AG04450 (cell line): Measurements from ENCODE around the gene GABRB2. TPM values are rescaled to one million over a fixed set of nuclear protein-coding genes. Genes with fewer than 3 reads are reported as not detected.

Experiments used
- CTCF ChIA-PET: fragments of 300-600, 350-600 bp; formaldehyde crosslinking; extraction: SDS; loops from one replicate; lab custom pipeline; 2022; ENCODE audit warnings: antibody characterized with exemption, inconsistent platforms; lab: Charles Lee
- POLR2A ChIA-PET: fragments of 350-600 bp; formaldehyde crosslinking; extraction: SDS; loops from one replicate; lab custom pipeline; 2021; ENCODE audit warnings: antibody characterized with exemption, inconsistent platforms; lab: Yijun Ruan, JAX
- DNase-seq: peaks from one replicate; pipeline ENCODE4 v3.0.0-alpha.2; 2011; ENCODE audit warnings: low read depth, low spot score
- H3K27ac ChIP-seq: one replicate; pipeline ENCODE4 v1.5.1; 2012; ENCODE audit warnings: low read depth, low read length, control low read depth
- H3K27me3 ChIP-seq: one replicate; pipeline ENCODE4 v1.6.0; 2012; ENCODE audit warnings: low read length; ENCODE audit not compliant: control insufficient read depth, insufficient read depth
- H3K4me3 ChIP-seq: 2 replicates; pipeline ENCODE4 v1.5.1; 2011; ENCODE audit warnings: mild to moderate bottlenecking, low read depth, low read length, control low read depth
- H3K9me3 ChIP-seq: 2 replicates; pipeline ENCODE4 v1.5.1; 2012; ENCODE audit warnings: low read length; ENCODE audit not compliant: control insufficient read depth, insufficient read depth
- polyA plus RNA-seq: library from polyadenylated mRNA; depleted of rRNA; stranded (reverse); fragments of >200 nt; gene quantifications from 2 replicates; pipeline ENCODE4 v1.2.3, GENCODE V29; 2011
- TF ChIP-seq, protein P1 (sequence below): IDR thresholded peaks from 2 replicates; pipeline ENCODE4 v1.5.1; 2011; ENCODE audit warnings: low read depth, low read length, control low read depth, inconsistent platforms

Gene GABRB2
- polyA plus RNA-seq, 1 experiment, result not detected

DNA sequence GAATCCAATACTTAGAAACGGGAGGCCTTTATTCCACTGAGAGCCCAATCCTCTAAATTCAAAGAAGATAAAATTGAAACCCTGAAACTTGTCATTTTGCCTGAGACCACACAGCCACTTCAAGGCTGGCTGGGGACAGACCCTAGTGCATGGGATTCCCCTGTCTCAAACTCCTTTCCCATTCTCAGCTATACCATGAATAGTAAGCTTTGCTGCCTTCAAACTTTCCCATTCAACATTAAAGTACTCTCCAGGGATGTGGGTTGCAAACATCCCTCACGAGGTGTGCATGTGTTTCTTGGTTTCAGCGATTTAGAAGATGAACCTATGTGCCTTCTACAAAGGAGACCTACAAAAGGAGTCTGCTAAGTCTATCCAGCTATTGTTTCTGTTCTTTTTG, 64.6 kb downstream of the GABRB2 start:
- no peaks in the 10 kb centered on the region for H3K27me3 ChIP-seq
- CTCF ChIA-PET, result no interaction called here
- DNase-seq, result no peak
- H3K4me3 ChIP-seq, result no peak overlapping the region
- TF ChIP-seq, protein P1, sequence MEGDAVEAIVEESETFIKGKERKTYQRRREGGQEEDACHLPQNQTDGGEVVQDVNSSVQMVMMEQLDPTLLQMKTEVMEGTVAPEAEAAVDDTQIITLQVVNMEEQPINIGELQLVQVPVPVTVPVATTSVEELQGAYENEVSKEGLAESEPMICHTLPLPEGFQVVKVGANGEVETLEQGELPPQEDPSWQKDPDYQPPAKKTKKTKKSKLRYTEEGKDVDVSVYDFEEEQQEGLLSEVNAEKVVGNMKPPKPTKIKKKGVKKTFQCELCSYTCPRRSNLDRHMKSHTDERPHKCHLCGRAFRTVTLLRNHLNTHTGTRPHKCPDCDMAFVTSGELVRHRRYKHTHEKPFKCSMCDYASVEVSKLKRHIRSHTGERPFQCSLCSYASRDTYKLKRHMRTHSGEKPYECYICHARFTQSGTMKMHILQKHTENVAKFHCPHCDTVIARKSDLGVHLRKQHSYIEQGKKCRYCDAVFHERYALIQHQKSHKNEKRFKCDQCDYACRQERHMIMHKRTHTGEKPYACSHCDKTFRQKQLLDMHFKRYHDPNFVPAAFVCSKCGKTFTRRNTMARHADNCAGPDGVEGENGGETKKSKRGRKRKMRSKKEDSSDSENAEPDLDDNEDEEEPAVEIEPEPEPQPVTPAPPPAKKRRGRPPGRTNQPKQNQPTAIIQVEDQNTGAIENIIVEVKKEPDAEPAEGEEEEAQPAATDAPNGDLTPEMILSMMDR, result no peak
- H3K27ac ChIP-seq, result no peak overlapping the region
- no peaks in the 10 kb centered on the region for H3K9me3 ChIP-seq
- POLR2A ChIA-PET, result no interaction called here

DNA sequence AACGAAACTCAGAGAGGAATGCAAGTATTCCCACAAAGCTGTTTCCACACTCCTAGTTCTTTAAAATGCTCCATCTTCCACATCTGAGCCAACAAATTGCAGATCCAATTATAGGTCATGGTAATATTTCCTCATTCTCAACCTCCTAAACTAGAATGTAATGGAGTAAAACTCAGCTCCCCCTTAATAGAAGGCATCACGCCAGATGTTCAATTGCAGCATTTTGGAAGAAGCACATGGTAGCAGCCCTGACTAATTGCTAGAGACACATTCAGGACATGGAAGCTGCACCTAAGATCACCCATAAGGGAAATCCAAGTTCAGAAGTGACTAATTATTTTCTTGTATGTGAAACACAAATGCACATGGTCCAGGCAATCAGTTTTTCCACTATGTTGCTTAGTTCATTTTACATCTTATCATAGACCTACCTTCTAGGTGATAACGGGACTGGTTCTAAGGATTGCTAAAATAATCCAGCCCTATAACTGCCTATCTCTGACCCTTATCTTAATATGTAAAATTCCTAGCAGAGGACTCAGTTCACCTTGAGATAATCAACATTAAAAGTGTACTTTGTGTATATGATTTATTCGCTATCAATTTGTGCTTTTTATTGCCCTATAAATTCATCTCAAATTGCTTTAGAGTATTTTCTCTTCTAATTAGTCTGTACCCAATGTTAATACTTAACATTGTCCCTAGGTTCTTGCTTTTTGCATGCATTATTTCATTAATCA, 75.1 kb downstream of the GABRB2 start:
- H3K27me3 ChIP-seq, result no peaks in the 10 kb centered on the region
- POLR2A ChIA-PET, result no interaction called here
- CTCF ChIA-PET, result no interaction called here
- TF ChIP-seq, protein P1, result no peak
- no peak overlapping the region for H3K4me3 ChIP-seq
- H3K9me3 ChIP-seq, result peaks cover 2% of the 10 kb centered on the region; the same call in 1 of the 2 replicates
- no peak for DNase-seq
- no peak overlapping the region for H3K27ac ChIP-seq

DNA sequence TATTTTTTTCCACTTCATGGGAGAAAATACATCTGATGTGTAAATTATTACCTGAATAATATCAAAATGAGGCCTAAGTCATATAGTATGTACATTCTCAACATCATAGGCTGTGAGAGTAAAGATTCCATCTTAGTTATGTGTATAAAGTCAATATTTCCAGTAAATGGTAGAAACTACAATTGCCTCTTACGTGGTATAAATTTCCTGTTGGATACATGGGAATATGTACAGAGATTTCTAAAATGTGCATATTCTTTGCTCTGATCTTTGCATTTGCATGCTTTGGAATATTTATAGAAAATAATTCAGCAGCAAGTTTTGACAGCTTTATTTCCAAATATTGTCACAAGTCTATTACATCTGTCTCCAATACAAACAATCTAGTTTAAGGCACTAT, 78.8 kb downstream of the GABRB2 start:
- no peak for DNase-seq
- CTCF ChIA-PET, result no interaction called here
- TF ChIP-seq, protein P1, result no peak
- no peaks in the 10 kb centered on the region for H3K27me3 ChIP-seq
- POLR2A ChIA-PET, result no interaction called here
- no peak overlapping the region for H3K27ac ChIP-seq
- H3K4me3 ChIP-seq, result no peak overlapping the region
- H3K9me3 ChIP-seq, result peaks cover 2% of the 10 kb centered on the region; the same call in 1 of the 2 replicates

DNA sequence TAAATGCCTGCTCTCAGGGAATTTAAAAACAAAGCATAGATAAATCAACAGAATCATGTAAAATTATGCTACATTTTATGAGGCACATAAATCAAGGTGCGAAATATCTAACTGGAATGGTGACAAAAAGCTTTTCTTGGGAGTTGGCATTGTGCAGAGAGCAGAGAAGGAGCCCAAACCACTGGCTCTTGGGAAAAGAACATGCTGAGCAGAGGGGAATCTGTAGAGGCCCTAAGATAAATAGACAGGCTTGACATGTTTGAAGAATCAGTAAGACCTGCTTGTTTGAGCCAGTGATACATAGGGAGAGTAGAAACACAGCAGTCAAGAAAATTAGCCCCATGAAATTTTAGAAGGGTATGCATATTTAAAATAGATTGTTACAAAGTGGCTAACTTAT, 85.8 kb downstream of the GABRB2 start:
- no peaks in the 10 kb centered on the region for H3K27me3 ChIP-seq
- TF ChIP-seq, protein P1, result no peak

DNA sequence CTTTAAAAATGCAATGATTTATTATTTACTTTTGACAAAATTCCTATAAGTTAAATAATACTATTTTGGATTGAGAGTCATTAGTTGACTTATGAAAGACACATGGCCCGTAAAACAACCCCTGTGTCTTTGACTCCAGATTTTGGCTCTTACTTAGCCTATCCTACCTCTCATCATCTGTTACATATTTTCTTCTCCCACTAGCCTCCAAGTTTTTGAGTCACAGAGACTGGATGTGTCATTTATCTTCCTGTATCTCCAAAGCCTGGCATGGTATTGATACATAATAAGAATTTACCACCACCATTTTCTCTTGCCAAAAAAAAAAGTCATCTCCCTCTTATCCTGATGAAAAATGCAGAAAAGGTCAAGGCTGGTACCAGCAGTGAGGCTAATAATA, 99.9 kb downstream of the GABRB2 start:
- Histone ChIP-seq H3K27ac (no peak overlapping the region), H3K4me3 (no peak overlapping the region), H3K9me3 (no peaks in the 10 kb centered on the region), H3K27me3 (no peaks in the 10 kb centered on the region)
- ChIA-PET CTCF (no interaction called here), POLR2A (no interaction called here)
- TF ChIP-seq, protein P1, result no peak
- no peak for DNase-seq

More for the DNA sequence above, 85.8 kb downstream of the GABRB2 start:
- Histone ChIP-seq H3K9me3 (no peaks in the 10 kb centered on the region), H3K27ac (no peak overlapping the region), H3K4me3 (no peak overlapping the region)
- no peak for DNase-seq
- POLR2A ChIA-PET, result no interaction called here
- CTCF ChIA-PET, result no interaction called here
